Neuronal stem cell (in vitro differentiated cells): Measurements from ENCODE around the gene SHISA9.

Source experiments
- DNase-seq: peaks from one replicate; pipeline ENCODE4 v3.0.0-alpha.2; 2013; ENCODE audit warnings: low spot score
- H2AFZ ChIP-seq: one replicate; pipeline ENCODE4 v1.6.1; 2013; ENCODE audit warnings: mild to moderate bottlenecking, low read length, inconsistent platforms
- H2AK5ac ChIP-seq: 2 replicates; pipeline ENCODE4 v1.6.1; 2013; ENCODE audit warnings: low read depth, mild to moderate bottlenecking, inconsistent platforms, low read length, moderate library complexity, mixed read lengths
- H2BK120ac ChIP-seq: 2 replicates; pipeline ENCODE4 v1.6.1; 2013; ENCODE audit warnings: low read depth, mild to moderate bottlenecking, inconsistent platforms, low read length, moderate library complexity, mixed read lengths
- H2BK12ac ChIP-seq: one replicate; pipeline ENCODE4 v1.6.1; 2013; ENCODE audit warnings: low read length, inconsistent platforms
- H2BK15ac ChIP-seq: 2 replicates; pipeline ENCODE4 v1.6.1; 2013; ENCODE audit warnings: mild to moderate bottlenecking, low read length, inconsistent platforms, mixed read lengths
- H2BK5ac ChIP-seq: one replicate; pipeline ENCODE4 v1.6.1; 2013; ENCODE audit warnings: inconsistent platforms, mild to moderate bottlenecking, low read length, moderate library complexity
- H3K14ac ChIP-seq: one replicate; pipeline ENCODE4 v1.6.1; 2013; ENCODE audit warnings: low read length, inconsistent platforms
- H3K18ac ChIP-seq: 2 replicates; pipeline ENCODE4 v1.6.1; 2013; ENCODE audit warnings: low read length, inconsistent platforms
- H3K23ac ChIP-seq: 2 replicates; pipeline ENCODE4 v1.6.1; 2013; ENCODE audit warnings: low read depth, mild to moderate bottlenecking, mixed read lengths, low read length, inconsistent platforms; ENCODE audit not compliant: poor library complexity
- H3K27ac ChIP-seq: replicated peaks from 3 replicates; pipeline ENCODE4 v1.5.1; 2013; ENCODE audit warnings: low read length, inconsistent platforms
- H3K27me3 ChIP-seq, 3 experiments: 2 replicates each; pipeline ENCODE4 v1.6.1; 2013; ENCODE audit warnings: low read length in 3 of 3, mild to moderate bottlenecking in 2 of 3, inconsistent platforms in 1 of 3, low read depth in 1 of 3, mixed read lengths in 1 of 3, moderate library complexity in 1 of 3; ENCODE audit not compliant: control insufficient read depth in 3 of 3, insufficient read depth in 3 of 3
- H3K36me3 ChIP-seq, 2 donors: replicated peaks in 1 of 2; 2 replicates each; pipeline ENCODE4 v1.6.1; 2013; ENCODE audit warnings: low read length in 2 of 2; ENCODE audit not compliant: control insufficient read depth in 2 of 2, insufficient read depth in 2 of 2
- H3K4ac ChIP-seq: 2 replicates; pipeline ENCODE4 v1.6.1; 2013; ENCODE audit warnings: inconsistent platforms, mild to moderate bottlenecking, low read length, moderate library complexity
- H3K4me1 ChIP-seq, 2 donors: 1 replicate in 1 of 2; 2 replicates in 1 of 2; pipeline ENCODE4 v1.6.1; 2013; ENCODE audit warnings: low read length in 2 of 2, low read depth in 1 of 2; ENCODE audit not compliant: control insufficient read depth in 2 of 2, insufficient read depth in 1 of 2
- H3K4me2 ChIP-seq: one replicate; pipeline ENCODE4 v1.6.1; 2013; ENCODE audit warnings: mild to moderate bottlenecking, low read length, inconsistent platforms; ENCODE audit not compliant: insufficient read depth, poor library complexity, severe bottlenecking
- H3K4me3 ChIP-seq, 2 donors: 2 replicates each; pipeline ENCODE4 v1.5.1; 2013; ENCODE audit warnings: low read length in 2 of 2, mild to moderate bottlenecking in 2 of 2, inconsistent platforms in 1 of 2, moderate library complexity in 1 of 2
- H3K79me1 ChIP-seq: one replicate; pipeline ENCODE4 v1.6.1; 2013; ENCODE audit warnings: low read depth, mild to moderate bottlenecking, inconsistent platforms, low read length, moderate library complexity
- H3K9ac ChIP-seq: one replicate; pipeline ENCODE4 v1.6.1; 2013; ENCODE audit warnings: mild to moderate bottlenecking, low read depth, low read length, inconsistent platforms; ENCODE audit not compliant: poor library complexity
- H3K9me3 ChIP-seq, 2 donors: replicated peaks in 1 of 2; 2 replicates each; pipeline versions ENCODE3 to v1.6.1; 2013; ENCODE audit warnings: low read length in 2 of 2, mild to moderate bottlenecking in 2 of 2, inconsistent platforms in 1 of 2, low read depth in 1 of 2, mixed read lengths in 1 of 2, moderate library complexity in 1 of 2; ENCODE audit not compliant: control insufficient read depth in 2 of 2, insufficient read depth in 1 of 2
- H4K8ac ChIP-seq: one replicate; pipeline ENCODE4 v1.6.1; 2013; ENCODE audit warnings: low read depth, mild to moderate bottlenecking, inconsistent platforms, low read length, moderate library complexity
- H4K91ac ChIP-seq: one replicate; pipeline ENCODE4 v1.6.1; 2013; ENCODE audit warnings: low read length, low read depth, mild to moderate bottlenecking, inconsistent platforms; ENCODE audit not compliant: poor library complexity
- WGBS, 2 donors: extraction: QIAGEN DNeasy Blood & Tissue Kit; methylation state at CpG; one replicate each; pipeline ENCODE4 v1.1.7; 2013; ENCODE audit warnings: missing lambda C conversion rate in 2 of 2, mixed read lengths in 1 of 2; ENCODE audit not compliant: insufficient read length in 2 of 2, insufficient replicate concordance in 1 of 2; ENCODE audit errors: extremely low coverage in 2 of 2; 5-methylcytosine and 5-hydroxymethylcytosine counted together

Gene SHISA9

DNA sequence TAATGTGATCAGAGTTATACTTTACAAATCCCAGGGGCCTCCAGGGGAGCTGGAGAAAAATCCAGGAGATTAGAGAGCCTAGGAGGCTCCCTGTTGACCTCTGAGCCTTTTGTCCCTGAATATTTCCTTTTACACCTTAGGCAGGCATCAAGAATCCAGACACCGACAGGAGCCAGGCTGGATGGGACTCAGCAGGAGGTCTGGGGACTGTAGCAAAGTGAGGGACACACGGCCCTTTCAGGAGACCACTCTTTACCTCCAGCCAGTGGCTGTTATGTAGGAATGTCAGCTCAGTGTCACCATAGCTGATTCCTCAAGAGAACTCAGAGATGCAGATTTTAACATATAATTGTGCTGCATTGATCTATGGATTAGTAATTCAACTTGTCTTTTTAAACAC is 198.4 kb downstream of the SHISA9 start:
- no peaks in the 10 kb centered on the region for H3K9me3 ChIP-seq
- no peak overlapping the region for H3K4me3 ChIP-seq
- no peak overlapping the region for H2BK5ac ChIP-seq
- H3K79me1 ChIP-seq: no peaks in the 10 kb centered on the region
- no peak overlapping the region for H4K91ac ChIP-seq
- H3K27ac ChIP-seq: no peak overlapping the region
- no peak overlapping the region for H2BK12ac ChIP-seq
- H2AFZ ChIP-seq: no peak overlapping the region
- no peak overlapping the region for H2BK15ac ChIP-seq
- no peak overlapping the region for H3K18ac ChIP-seq
- H3K4ac ChIP-seq: no peak overlapping the region
- no peak overlapping the region for H3K14ac ChIP-seq
- WGBS, 2 donors: no CpG with 5 or more reads among the region's 2 CpGs
- H2AK5ac ChIP-seq: no peak overlapping the region
- no peak overlapping the region for H3K4me2 ChIP-seq
- H4K8ac ChIP-seq: no peak overlapping the region
- H2BK120ac ChIP-seq: no peak overlapping the region
- no peaks in the 10 kb centered on the region for H3K36me3 ChIP-seq
- H3K23ac ChIP-seq: no peak overlapping the region
- no peak for DNase-seq
- no peaks in the 10 kb centered on the region for H3K27me3 ChIP-seq
- no peak overlapping the region for H3K9ac ChIP-seq
- peaks cover 0 to 12% of the 10 kb centered on the region in 2 donors for H3K4me1 ChIP-seq

DNA sequence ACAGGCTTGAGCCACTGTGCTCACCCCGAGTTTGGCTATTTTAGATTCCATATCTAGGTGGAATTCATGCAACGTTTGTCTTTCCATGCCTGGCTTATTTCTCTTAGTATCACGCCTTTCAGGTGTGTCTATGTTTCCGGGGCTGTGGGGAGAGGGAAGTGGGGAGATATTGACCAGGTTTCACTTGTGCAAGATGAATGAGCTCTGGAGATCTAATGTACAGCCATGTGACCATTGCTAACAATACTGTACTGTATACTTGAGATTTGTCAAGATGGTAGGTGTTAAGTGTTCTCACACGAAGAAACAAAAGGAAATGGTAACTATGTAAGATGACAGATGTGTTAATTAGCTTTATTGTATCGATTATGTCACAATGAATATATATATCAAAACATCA is 199.6 kb downstream of the SHISA9 start:
- no peak overlapping the region for H4K8ac ChIP-seq
- no peak overlapping the region for H2AFZ ChIP-seq
- no peaks in the 10 kb centered on the region for H3K36me3 ChIP-seq
- WGBS, 2 donors: no CpG with 5 or more reads among the region's 6 CpGs
- H3K14ac ChIP-seq: no peak overlapping the region
- H3K18ac ChIP-seq: no peak overlapping the region
- H3K9me3 ChIP-seq: no peaks in the 10 kb centered on the region
- H3K4me3 ChIP-seq: no peak overlapping the region
- H2AK5ac ChIP-seq: no peak overlapping the region
- H3K4me2 ChIP-seq: no peak overlapping the region
- H2BK120ac ChIP-seq: no peak overlapping the region
- H4K91ac ChIP-seq: no peak overlapping the region
- DNase-seq: no peak
- H3K23ac ChIP-seq: no peak overlapping the region
- no peak overlapping the region for H3K27ac ChIP-seq
- H2BK5ac ChIP-seq: no peak overlapping the region
- no peak overlapping the region for H3K9ac ChIP-seq
- H2BK12ac ChIP-seq: no peak overlapping the region
- H2BK15ac ChIP-seq: no peak overlapping the region
- H3K4ac ChIP-seq: no peak overlapping the region
- no peaks in the 10 kb centered on the region for H3K79me1 ChIP-seq
- no peaks in the 10 kb centered on the region for H3K27me3 ChIP-seq
- peaks cover 0 to 8% of the 10 kb centered on the region in 2 donors for H3K4me1 ChIP-seq

DNA sequence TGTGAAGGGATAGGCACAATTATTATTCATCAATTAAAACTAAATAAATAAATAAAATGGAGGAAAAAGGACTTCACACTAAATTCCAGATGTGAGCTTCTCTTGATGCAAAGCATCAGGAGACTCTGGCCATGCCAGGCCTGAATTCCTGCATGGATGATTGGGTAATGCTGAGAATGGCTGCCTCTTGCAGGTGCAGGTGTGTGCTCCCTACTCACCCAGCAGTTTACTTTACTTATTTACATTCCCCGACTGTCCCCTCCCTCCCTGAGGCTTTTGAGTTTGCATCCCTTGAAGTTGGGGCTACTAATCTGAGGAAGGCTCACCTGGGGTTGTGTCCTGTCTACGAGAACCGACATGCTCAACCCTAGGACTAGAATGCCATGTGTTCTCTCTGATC is 200.4 kb downstream of the SHISA9 start:
- Histone ChIP-seq H3K14ac (no peak overlapping the region), H3K4me2 (no peak overlapping the region), H2BK120ac (no peak overlapping the region), H3K9ac (no peak overlapping the region), H3K9me3 (no peaks in the 10 kb centered on the region), H3K4me1 (peaks cover 0 to 8% of the 10 kb centered on the region in 2 donors), H3K27ac (no peak overlapping the region), H2BK12ac (no peak overlapping the region), H2BK15ac (no peak overlapping the region), H3K23ac (no peak overlapping the region), H2AK5ac (no peak overlapping the region), H3K18ac (no peak overlapping the region), H3K36me3 (no peaks in the 10 kb centered on the region), H3K4ac (no peak overlapping the region), H4K8ac (no peak overlapping the region), H3K4me3 (no peak overlapping the region), H2BK5ac (no peak overlapping the region), H3K79me1 (no peaks in the 10 kb centered on the region), H4K91ac (no peak overlapping the region), H2AFZ (no peak overlapping the region), H3K27me3 (no peaks in the 10 kb centered on the region)
- DNase-seq: no peak
- WGBS, 2 donors: no CpG with 5 or more reads among the region's 3 CpGs

DNA sequence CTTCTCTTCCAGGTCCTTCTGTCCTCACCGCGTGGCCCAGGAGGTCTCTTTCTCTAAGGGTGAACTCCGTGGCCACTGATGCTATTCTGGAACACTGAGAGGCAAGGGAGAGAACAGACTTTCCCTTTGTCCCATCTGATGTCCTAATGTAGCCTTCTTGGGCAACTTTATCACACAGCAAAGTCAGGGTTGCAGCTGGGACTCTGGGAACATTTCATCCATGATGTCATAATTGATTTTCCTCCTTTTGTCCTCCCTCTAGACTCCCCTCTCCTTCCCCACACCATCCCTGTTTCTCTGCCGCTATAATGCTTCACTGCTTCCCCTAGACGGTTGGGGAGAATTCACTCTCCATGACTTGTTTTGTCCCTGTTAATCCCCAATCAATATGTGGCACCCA is 201.0 kb downstream of the SHISA9 start:
- Histone ChIP-seq H3K79me1 (no peaks in the 10 kb centered on the region), H3K4me1 (peaks cover 0 to 8% of the 10 kb centered on the region in 2 donors), H4K8ac (no peak overlapping the region), H2AFZ (no peak overlapping the region), H3K4me3 (no peak overlapping the region), H2BK120ac (no peak overlapping the region), H3K23ac (no peak overlapping the region), H2BK15ac (no peak overlapping the region), H3K14ac (no peak overlapping the region), H3K27me3 (no peaks in the 10 kb centered on the region), H3K4ac (no peak overlapping the region), H3K4me2 (no peak overlapping the region), H3K9me3 (no peaks in the 10 kb centered on the region), H4K91ac (no peak overlapping the region), H2BK12ac (no peak overlapping the region), H2AK5ac (no peak overlapping the region), H2BK5ac (no peak overlapping the region), H3K9ac (no peak overlapping the region), H3K36me3 (no peaks in the 10 kb centered on the region), H3K27ac (no peak overlapping the region), H3K18ac (no peak overlapping the region)
- no CpG with 5 or more reads among the region's 5 CpGs for WGBS, 2 donors
- no peak for DNase-seq
